Measurements from ENCODE around the gene TMEM184B.

TMEM184B gene

GRCh38 chr22:38221908-38222796, 50.7 kb downstream of the TMEM184B start:
- no peak for DNase-seq

- no peak for DNase-seq
Observed at GRCh38 chr22:38221407-38221806, 51.4 kb downstream of the TMEM184B start.

- no peak for DNase-seq
Observed at GRCh38 chr22:38220653-38221386, 52.0 kb downstream of the TMEM184B start.

- no peak for DNase-seq
Observed at GRCh38 chr22:38220163-38220562, 52.6 kb downstream of the TMEM184B start.

GRCh38 chr22:38219632-38220031, 53.2 kb downstream of the TMEM184B start:
- DNase-seq: no peak

GRCh38 chr22:38218661-38219622, 53.9 kb downstream of the TMEM184B start:
- peak; percentile 67 for DNase-seq

GRCh38 chr22:38215156-38216038, 57.4 kb downstream of the TMEM184B start:
- no peak for DNase-seq

GRCh38 chr22:38214302-38215056, 58.3 kb downstream of the TMEM184B start:
- DNase-seq: no peak

GRCh38 chr22:38213990-38214301, 58.9 kb downstream of the TMEM184B start:
- DNase-seq: no peak

- no peak for DNase-seq
Observed at GRCh38 chr22:38213319-38213989, 59.4 kb downstream of the TMEM184B start.

GRCh38 chr22:38212442-38212841, 60.4 kb downstream of the TMEM184B start:
- DNase-seq: no peak

GRCh38 chr22:38211556-38211955, 61.3 kb downstream of the TMEM184B start:
- DNase-seq: no peak

GRCh38 chr22:38208551-38208968, 64.2 kb downstream of the TMEM184B start:
- no peak for DNase-seq

GRCh38 chr22:38207898-38208432, 64.8 kb downstream of the TMEM184B start:
- DNase-seq: no peak

GRCh38 chr22:38205261-38206128, 67.3 kb downstream of the TMEM184B start:
- DNase-seq: no peak

GRCh38 chr22:38204784-38205183, 68.0 kb downstream of the TMEM184B start:
- no peak for DNase-seq

- DNase-seq: no peak
Observed at GRCh38 chr22:38203855-38204514, 68.8 kb downstream of the TMEM184B start.

- no peak for DNase-seq
Observed at GRCh38 chr22:38203090-38203810, 69.6 kb downstream of the TMEM184B start.
